SK-N-SH (cell line): ENCODE measurements around the gene NSUN2.

ENCODE experiments used
- CTCF ChIP-seq: fragments of 200-600 bp; sonication (generic); IDR thresholded peaks from 2 replicates; pipeline ENCODE4 v1.6.1; 2017; ENCODE audit warnings: antibody characterized with exemption, mild to moderate bottlenecking, moderate library complexity
- FOSL2 ChIP-seq: IDR thresholded peaks from 2 replicates; pipeline ENCODE4 v1.4.0; 2012; ENCODE audit warnings: low read depth, mild to moderate bottlenecking, moderate library complexity, borderline replicate concordance
- FOXJ3 ChIP-seq: sonication (generic); formaldehyde crosslinking; IDR thresholded peaks from 2 replicates; pipeline ENCODE4 v1.5.1; 2020; ENCODE audit warnings: mild to moderate bottlenecking, missing genetic modification reagents
- GABPA ChIP-seq: IDR thresholded peaks from 2 replicates; pipeline ENCODE4 v1.4.0; 2012; ENCODE audit warnings: low read depth, mild to moderate bottlenecking
- NFIC ChIP-seq: IDR thresholded peaks from 2 replicates; pipeline ENCODE4 v1.4.0; 2012; ENCODE audit warnings: borderline replicate concordance
- POLR2AphosphoS5 ChIP-seq: IDR thresholded peaks from 2 replicates; pipeline ENCODE4 v1.6.1; 2012; ENCODE audit warnings: low read depth, low read length
- RAD21 ChIP-seq: IDR thresholded peaks from 2 replicates; pipeline ENCODE4 v1.6.1; 2012; ENCODE audit warnings: mild to moderate bottlenecking, low read length
- SIN3A ChIP-seq: IDR thresholded peaks from 2 replicates; pipeline ENCODE4 v1.6.1; 2012; ENCODE audit warnings: low read depth, mild to moderate bottlenecking, low read length, moderate library complexity, borderline replicate concordance
- USF2 ChIP-seq: fragments of 150-350 bp; IDR thresholded peaks from 2 replicates; pipeline ENCODE4 v1.6.1; 2017; ENCODE audit warnings: antibody characterized with exemption, low read length, low read depth, borderline replicate concordance
- YY1 ChIP-seq: IDR thresholded peaks from 2 replicates; pipeline ENCODE4 v1.4.0; 2012; ENCODE audit warnings: low read depth, mild to moderate bottlenecking

- TF ChIP-seq FOXJ3 (CRISPR knock-in tag), result no peak
- TF ChIP-seq USF2, result no peak
- no peak for TF ChIP-seq POLR2AphosphoS5
- no peak for TF ChIP-seq NFIC
- TF ChIP-seq SIN3A, result no peak
- no peak for TF ChIP-seq GABPA
- TF ChIP-seq CTCF, result no peak
- no peak for TF ChIP-seq FOSL2
- TF ChIP-seq RAD21, result no peak
- no peak for TF ChIP-seq YY1
Observed at GRCh38 chr5:6681682-6682081, 48.8 kb upstream of the NSUN2 start.
